DOHH2 (cell line): Measurements from ENCODE around the gene ZPBP.

Experiments used
- H3F3A ChIP-seq: fragments of 200-600 bp; sonication (generic), shearing (Covaris generic); 2 replicates; pipeline ENCODE4 v1.6.0; 2016; ENCODE audit warnings: antibody characterized with exemption, mild to moderate bottlenecking; ENCODE audit not compliant: control insufficient read depth, insufficient read depth
- H3K27ac ChIP-seq: fragments of 200-600 bp; sonication (generic); 2 replicates; pipeline ENCODE4 v1.5.1; 2014; ENCODE audit warnings: low read depth, mild to moderate bottlenecking, low read length, moderate library complexity
- H3K27me3 ChIP-seq: fragments of 200-600 bp; sonication (generic); 2 replicates; pipeline ENCODE4 v1.6.1; 2014; ENCODE audit warnings: mild to moderate bottlenecking, low read length, mixed read lengths; ENCODE audit not compliant: control insufficient read depth
- H3K36me3 ChIP-seq: fragments of 200-600 bp; sonication (generic); 2 replicates; pipeline ENCODE4 v1.6.1; 2014; ENCODE audit warnings: mild to moderate bottlenecking, low read length, moderate library complexity, mixed read lengths; ENCODE audit not compliant: control insufficient read depth
- H3K4me1 ChIP-seq: fragments of 200-600 bp; sonication (generic); 2 replicates; pipeline ENCODE4 v1.6.1; 2014; ENCODE audit warnings: mild to moderate bottlenecking, low read length, mixed read lengths; ENCODE audit not compliant: control insufficient read depth
- H3K4me2 ChIP-seq: fragments of 200-600 bp; sonication (generic); 2 replicates; pipeline ENCODE4 v1.6.0; 2014; ENCODE audit warnings: mild to moderate bottlenecking, low read length, moderate library complexity
- H3K4me3 ChIP-seq: fragments of 200-600 bp; sonication (generic); 2 replicates; pipeline ENCODE4 v1.5.1; 2014; ENCODE audit warnings: mild to moderate bottlenecking, low read length, mixed read lengths
- H3K79me2 ChIP-seq: fragments of 200-600 bp; sonication (generic); 2 replicates; pipeline ENCODE4 v1.6.1; 2014; ENCODE audit warnings: mild to moderate bottlenecking, low read length, mixed read lengths; ENCODE audit not compliant: control insufficient read depth
- H3K9me2 ChIP-seq: fragments of 200-600 bp; sonication (generic); replicated peaks from 2 replicates; pipeline ENCODE4 v1.6.1; 2014; ENCODE audit warnings: mild to moderate bottlenecking, low read length, mixed read lengths; ENCODE audit not compliant: control insufficient read depth
- H3K9me3 ChIP-seq: fragments of 200-600 bp; sonication (generic); 2 replicates; pipeline ENCODE4 v1.6.1; 2014; ENCODE audit warnings: antibody characterized with exemption, low read length, mixed read lengths; ENCODE audit not compliant: control insufficient read depth, insufficient read depth
- H4K20me1 ChIP-seq: fragments of 200-600 bp; sonication (generic); 2 replicates; pipeline ENCODE4 v1.6.0; 2014; ENCODE audit warnings: low read depth, mild to moderate bottlenecking, antibody characterized with exemption, low read length, moderate library complexity; ENCODE audit not compliant: control insufficient read depth, insufficient read depth
- CTCF ChIP-seq: fragments of 200-600 bp; sonication (generic); IDR thresholded peaks from one replicate; pipeline ENCODE4 v1.5.1; 2014; ENCODE audit warnings: antibody characterized with exemption, mild to moderate bottlenecking, low read depth, low read length; ENCODE audit not compliant: poor library complexity, severe bottlenecking
- EZH2phosphoT487 ChIP-seq: fragments of 200-600 bp; sonication (generic); IDR thresholded peaks from 2 replicates; pipeline ENCODE4 v1.6.1; 2017; ENCODE audit warnings: borderline replicate concordance, mild to moderate bottlenecking, antibody characterized with exemption, low read length, moderate library complexity, mixed read lengths

The ZPBP gene

GRCh38 chr7:50141131-50141530, 48.1 kb upstream of the ZPBP start:
- Histone ChIP-seq H3K9me3 (no peaks in the 10 kb centered on the region), H3F3A (no peaks in the 10 kb centered on the region), H3K36me3 (peaks cover 3% of the 10 kb centered on the region; the same call in 1 of the 2 replicates), H3K9me2 (no peaks in the 10 kb centered on the region), H3K4me2 (no peak overlapping the region), H3K4me1 (peaks cover 48% of the 10 kb centered on the region), H3K79me2 (no peaks in the 10 kb centered on the region), H3K27me3 (no peaks in the 10 kb centered on the region), H3K4me3 (no peak overlapping the region), H3K27ac (no peak overlapping the region), H4K20me1 (no peaks in the 10 kb centered on the region)
- TF ChIP-seq CTCF (no peak), EZH2phosphoT487 (no peak)

- Histone ChIP-seq H3K9me3 (no peaks in the 10 kb centered on the region), H3K4me2 (no peak overlapping the region), H3K36me3 (peaks cover under 1% of the 10 kb centered on the region; the same call in 1 of the 2 replicates), H3F3A (no peaks in the 10 kb centered on the region), H3K79me2 (no peaks in the 10 kb centered on the region), H4K20me1 (no peaks in the 10 kb centered on the region), H3K4me1 (peaks cover 43% of the 10 kb centered on the region), H3K27ac (no peak overlapping the region), H3K4me3 (no peak overlapping the region), H3K9me2 (no peaks in the 10 kb centered on the region), H3K27me3 (no peaks in the 10 kb centered on the region)
- TF ChIP-seq EZH2phosphoT487 (no peak), CTCF (no peak)
Observed at GRCh38 chr7:50140688-50141087, 47.6 kb upstream of the ZPBP start.

- Histone ChIP-seq H3K27ac (no peak overlapping the region), H3K36me3 (no peaks in the 10 kb centered on the region), H3K27me3 (no peaks in the 10 kb centered on the region), H3K9me2 (no peaks in the 10 kb centered on the region), H3K4me1 (peaks cover 19% of the 10 kb centered on the region), H3K9me3 (no peaks in the 10 kb centered on the region), H3K4me3 (no peak overlapping the region), H3K79me2 (no peaks in the 10 kb centered on the region), H4K20me1 (no peaks in the 10 kb centered on the region), H3F3A (no peaks in the 10 kb centered on the region), H3K4me2 (no peak overlapping the region)
- TF ChIP-seq EZH2phosphoT487: no peak
- TF ChIP-seq CTCF: no peak
Observed at GRCh38 chr7:50138101-50138500, 45.1 kb upstream of the ZPBP start.
